GM12878 (cell line): ENCODE measurements around the gene CLPX. TPM values are rescaled to one million over a fixed set of nuclear protein-coding genes. Genes with fewer than 3 reads are reported as not detected.

ENCODE experiments used
- BRCA1 ChIP-seq: IDR thresholded peaks from 2 replicates; pipeline ENCODE4 v1.6.1; 2011; ENCODE audit warnings: low read depth, low read length, improper control_type of control experiment
- CBX5 ChIP-seq: sonication (generic); IDR thresholded peaks from 2 replicates; pipeline ENCODE4 v1.6.1; 2016; ENCODE audit warnings: low read depth, moderate library complexity, mild to moderate bottlenecking, inconsistent platforms
- EED ChIP-seq: sonication (generic); IDR thresholded peaks from 2 replicates; pipeline ENCODE4 v1.6.1; 2016; ENCODE audit warnings: antibody characterized with exemption, low read depth
- HDGF ChIP-seq: fragments of 450-650 bp; IDR thresholded peaks from 2 replicates; pipeline ENCODE4 v1.6.1; 2016; ENCODE audit warnings: antibody characterized with exemption
- IKZF2 ChIP-seq, 2 experiments: fragments of 450-650 bp; IDR thresholded peaks; 2 replicates each; pipeline ENCODE4 v1.6.1; 2017; ENCODE audit warnings: mild to moderate bottlenecking in 2 of 2, moderate library complexity in 2 of 2
- MXI1 ChIP-seq: fragments of 150-350 bp; IDR thresholded peaks from 2 replicates; pipeline ENCODE4 v1.6.1; 2011; ENCODE audit warnings: low read depth, mild to moderate bottlenecking, inconsistent platforms, low read length, improper control_type of control experiment
- POLR2AphosphoS5 ChIP-seq: IDR thresholded peaks from 2 replicates; pipeline ENCODE4 v1.6.1; 2011; ENCODE audit warnings: mild to moderate bottlenecking, low read length, inconsistent platforms
- RELB ChIP-seq: fragments of 450-650 bp; IDR thresholded peaks from 2 replicates; pipeline ENCODE4 v1.6.1; 2017; ENCODE audit warnings: low read depth, mild to moderate bottlenecking, moderate library complexity
- REST ChIP-seq: IDR thresholded peaks from 2 replicates; pipeline ENCODE4 v1.6.1; 2012; ENCODE audit warnings: mild to moderate bottlenecking, low read depth, low read length
- SIN3A ChIP-seq: IDR thresholded peaks from 2 replicates; pipeline ENCODE4 v1.6.1; 2012; ENCODE audit warnings: low read depth, low read length, improper control_type of control experiment
- STAT1 ChIP-seq: fragments of 450-650 bp; conservative IDR thresholded peaks from 2 replicates; pipeline ENCODE4 v1.6.1; 2014; ENCODE audit warnings: antibody characterized with exemption, mild to moderate bottlenecking
- TAF1 ChIP-seq: IDR thresholded peaks from 2 replicates; pipeline ENCODE4 v1.6.1; 2011; ENCODE audit warnings: mild to moderate bottlenecking, low read depth, low read length, borderline replicate concordance
- polyA plus RNA-seq, 11 experiments: library from polyadenylated mRNA; depleted of rRNA in 4 of 11; unstranded in 6 of 11; stranded (reverse) in 5 of 11; fragments of >200 nt; fragmentation: Nextera tagmentation in 4 of 11; fragmentation: Illumina TruSeq in 1 of 11; extraction: Ambion mirVana in 4 of 11; extraction: Trizol in 1 of 11; gene quantifications; 1 replicate in 1 of 11; 2 replicates in 10 of 11; pipeline versions ENCODE4 v1.2.1 to v1.2.3, GENCODE V29; 2011 to 2016; ENCODE audit warnings: inconsistent platforms in 2 of 11, missing spikeins in 2 of 11, low read depth in 1 of 11
- total RNA-seq, 4 experiments: library from RNA; depleted of rRNA in 3 of 4; stranded (reverse); fragments of >200 nt in 3 of 4; fragmentation: Illumina TruSeq in 1 of 4; extraction: Trizol in 1 of 4; gene quantifications; 2 replicates each; pipeline versions ENCODE4 v1.2.1 to v1.2.3, GENCODE V29; 2013 to 2021
- TF ChIP-seq, protein P1 (sequence below): fragments of 450-650 bp; IDR thresholded peaks from 2 replicates; pipeline ENCODE4 v1.6.1; 2016; ENCODE audit warnings: mild to moderate bottlenecking
- TF ChIP-seq, protein P2 (sequence below): fragments of 450-650 bp; IDR thresholded peaks from 2 replicates; pipeline ENCODE4 v1.6.1; 2018; ENCODE audit warnings: borderline replicate concordance, mild to moderate bottlenecking; ENCODE audit not compliant: partially characterized antibody
- TF ChIP-seq, protein P3 (sequence below): IDR thresholded peaks from 2 replicates; pipeline ENCODE4 v1.6.1; 2012; ENCODE audit warnings: low read depth, low read length, improper control_type of control experiment

The CLPX gene
- total and polyA plus RNA-seq, 10 of the 15 experiments (the other 5 are each of a cell fraction or from before 2014, with no cell fraction given): 10.1 to 57.4 (median 31.3) TPM

DNA sequence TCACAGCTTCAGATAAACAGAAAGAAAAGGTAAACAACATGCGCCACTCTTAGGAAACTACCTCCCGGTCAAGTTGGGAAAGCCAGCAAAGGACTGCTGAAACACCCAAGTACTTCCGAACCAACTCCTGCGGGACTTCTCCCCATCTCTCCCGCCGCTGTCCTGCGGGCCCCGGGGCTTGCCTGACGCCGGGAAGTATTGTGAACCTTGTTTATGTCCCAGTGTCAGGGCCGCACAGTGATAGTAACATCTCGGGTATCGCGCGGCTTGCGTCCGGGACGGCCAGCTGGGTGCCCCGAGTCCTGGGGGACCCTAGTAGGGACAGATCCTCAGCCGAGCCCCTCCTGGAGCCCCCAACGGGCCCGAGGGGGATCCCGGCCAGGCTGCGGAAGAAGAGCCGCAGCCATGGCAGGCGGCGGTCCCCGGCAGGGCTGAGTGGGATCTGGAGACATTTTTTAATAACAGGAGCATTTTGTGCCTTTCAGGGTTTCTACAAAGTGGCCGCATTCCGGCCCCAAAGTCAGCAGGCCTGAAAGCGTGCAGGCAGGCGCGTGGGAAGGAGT is 756 bp downstream of the CLPX start (continued):
- no peak; the same call in 1 of the 2 replicates for TF ChIP-seq TAF1
- peak; percentile 45; the same call in 1 of the 2 replicates for TF ChIP-seq RELB
- peak; percentile 36; the same call in 1 of the 2 replicates for TF ChIP-seq SIN3A
- TF ChIP-seq, protein P1, sequence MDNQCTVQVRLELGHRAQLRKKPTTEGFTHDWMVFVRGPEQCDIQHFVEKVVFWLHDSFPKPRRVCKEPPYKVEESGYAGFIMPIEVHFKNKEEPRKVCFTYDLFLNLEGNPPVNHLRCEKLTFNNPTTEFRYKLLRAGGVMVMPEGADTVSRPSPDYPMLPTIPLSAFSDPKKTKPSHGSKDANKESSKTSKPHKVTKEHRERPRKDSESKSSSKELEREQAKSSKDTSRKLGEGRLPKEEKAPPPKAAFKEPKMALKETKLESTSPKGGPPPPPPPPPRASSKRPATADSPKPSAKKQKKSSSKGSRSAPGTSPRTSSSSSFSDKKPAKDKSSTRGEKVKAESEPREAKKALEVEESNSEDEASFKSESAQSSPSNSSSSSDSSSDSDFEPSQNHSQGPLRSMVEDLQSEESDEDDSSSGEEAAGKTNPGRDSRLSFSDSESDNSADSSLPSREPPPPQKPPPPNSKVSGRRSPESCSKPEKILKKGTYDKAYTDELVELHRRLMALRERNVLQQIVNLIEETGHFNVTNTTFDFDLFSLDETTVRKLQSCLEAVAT: no peak
- 0 out of 4 replicates have a peak, but pooled peaks of 1 of the 2 experiments have one; percentile 23 for TF ChIP-seq IKZF2 (IDR thresholded peaks at IDR 0.05)
- TF ChIP-seq EED: 0 out of 2 replicates have a peak, but pooled peaks have one; percentile 10
- TF ChIP-seq REST: no peak
- TF ChIP-seq, protein P2, sequence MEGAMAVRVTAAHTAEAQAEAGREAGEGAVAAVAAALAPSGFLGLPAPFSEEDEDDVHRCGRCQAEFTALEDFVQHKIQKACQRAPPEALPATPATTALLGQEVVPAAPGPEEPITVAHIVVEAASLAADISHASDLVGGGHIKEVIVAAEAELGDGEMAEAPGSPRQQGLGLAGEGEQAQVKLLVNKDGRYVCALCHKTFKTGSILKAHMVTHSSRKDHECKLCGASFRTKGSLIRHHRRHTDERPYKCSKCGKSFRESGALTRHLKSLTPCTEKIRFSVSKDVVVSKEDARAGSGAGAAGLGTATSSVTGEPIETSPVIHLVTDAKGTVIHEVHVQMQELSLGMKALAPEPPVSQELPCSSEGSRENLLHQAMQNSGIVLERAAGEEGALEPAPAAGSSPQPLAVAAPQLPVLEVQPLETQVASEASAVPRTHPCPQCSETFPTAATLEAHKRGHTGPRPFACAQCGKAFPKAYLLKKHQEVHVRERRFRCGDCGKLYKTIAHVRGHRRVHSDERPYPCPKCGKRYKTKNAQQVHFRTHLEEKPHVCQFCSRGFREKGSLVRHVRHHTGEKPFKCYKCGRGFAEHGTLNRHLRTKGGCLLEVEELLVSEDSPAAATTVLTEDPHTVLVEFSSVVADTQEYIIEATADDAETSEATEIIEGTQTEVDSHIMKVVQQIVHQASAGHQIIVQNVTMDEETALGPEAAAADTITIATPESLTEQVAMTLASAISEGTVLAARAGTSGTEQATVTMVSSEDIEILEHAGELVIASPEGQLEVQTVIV: no peak
- TF ChIP-seq HDGF: no peak
- peak; percentile 23; the same call in 1 of the 2 replicates for TF ChIP-seq POLR2AphosphoS5
- peak; percentile 59 for TF ChIP-seq BRCA1
- TF ChIP-seq, protein P3, sequence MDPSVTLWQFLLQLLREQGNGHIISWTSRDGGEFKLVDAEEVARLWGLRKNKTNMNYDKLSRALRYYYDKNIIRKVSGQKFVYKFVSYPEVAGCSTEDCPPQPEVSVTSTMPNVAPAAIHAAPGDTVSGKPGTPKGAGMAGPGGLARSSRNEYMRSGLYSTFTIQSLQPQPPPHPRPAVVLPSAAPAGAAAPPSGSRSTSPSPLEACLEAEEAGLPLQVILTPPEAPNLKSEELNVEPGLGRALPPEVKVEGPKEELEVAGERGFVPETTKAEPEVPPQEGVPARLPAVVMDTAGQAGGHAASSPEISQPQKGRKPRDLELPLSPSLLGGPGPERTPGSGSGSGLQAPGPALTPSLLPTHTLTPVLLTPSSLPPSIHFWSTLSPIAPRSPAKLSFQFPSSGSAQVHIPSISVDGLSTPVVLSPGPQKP: no peak
- no peak for TF ChIP-seq CBX5
- TF ChIP-seq STAT1: no peak
- TF ChIP-seq MXI1: 0 out of 2 replicates have a peak, but pooled peaks have one; percentile 10
